Stimulated activated CD8-positive, alpha-beta memory T cell treated with anti-CD3 and anti-CD28 coated beads, Interleukin-12 subunit alpha, Interleukin-12 subunit beta, amount 100 ng/mL, for 1 hour (primary cell): ENCODE data around the gene SV2B.

Experiments used
- DNase-seq: peaks from one replicate; pipeline ENCODE4 v3.0.0-alpha.2; 2020; ENCODE audit warnings: low read depth

The SV2B gene

GRCh38 chr15:91141097-91141496, 41.0 kb downstream of the SV2B start:
- no peak for DNase-seq

GRCh38 chr15:91142106-91142744, 42.2 kb downstream of the SV2B start:
- no peak for DNase-seq

GRCh38 chr15:91142946-91143345, 42.9 kb downstream of the SV2B start:
- DNase-seq, result no peak

GRCh38 chr15:91146728-91147127, 46.7 kb downstream of the SV2B start:
- no peak for DNase-seq

GRCh38 chr15:91148243-91148642, 48.2 kb downstream of the SV2B start:
- no peak for DNase-seq

- DNase-seq, result no peak
These were observed 50.6 kb downstream of the SV2B start for GRCh38 chr15:91150502-91151160.

- DNase-seq, result no peak
These were observed 51.9 kb downstream of the SV2B start for GRCh38 chr15:91151781-91152563.

- DNase-seq, result no peak
These were observed 53.0 kb downstream of the SV2B start for GRCh38 chr15:91152896-91153581.

- no peak for DNase-seq
These were observed 53.9 kb downstream of the SV2B start for GRCh38 chr15:91153954-91154353.

- no peak for DNase-seq
These were observed 56.2 kb downstream of the SV2B start for GRCh38 chr15:91156175-91156726.

GRCh38 chr15:91158415-91159394, 58.6 kb downstream of the SV2B start:
- no peak for DNase-seq

- no peak for DNase-seq
These were observed 65.8 kb downstream of the SV2B start for GRCh38 chr15:91165850-91166249.

GRCh38 chr15:91168457-91168856, 68.4 kb downstream of the SV2B start:
- DNase-seq, result no peak

- DNase-seq, result no peak
These were observed 71.3 kb downstream of the SV2B start for GRCh38 chr15:91171334-91171733.

GRCh38 chr15:91182101-91182500, 82.0 kb downstream of the SV2B start:
- no peak for DNase-seq

- no peak for DNase-seq
These were observed 83.5 kb downstream of the SV2B start for GRCh38 chr15:91183596-91183995.

GRCh38 chr15:91184441-91184840, 84.4 kb downstream of the SV2B start:
- no peak for DNase-seq

- DNase-seq, result no peak
These were observed 87.0 kb downstream of the SV2B start for GRCh38 chr15:91186904-91187656.

- DNase-seq, result no peak
These were observed 92.2 kb downstream of the SV2B start for GRCh38 chr15:91192285-91192684.

GRCh38 chr15:91192690-91193377, 92.8 kb downstream of the SV2B start:
- DNase-seq, result no peak
